GM19035 (cell line): Measurements from ENCODE around the gene CREBL2.
"Not testable (repeated sequence)": the region's sequence is repeated elsewhere in the genome, so short reads cannot be mapped to it uniquely, and the experiment has no call there.

Experiments used
- ATAC-seq: cut with Tn5 transposase; IDR thresholded peaks from one replicate; pipeline ENCODE4 v1.9.1; 2021; ENCODE audit not compliant: unreplicated experiment

The CREBL2 gene

DNA sequence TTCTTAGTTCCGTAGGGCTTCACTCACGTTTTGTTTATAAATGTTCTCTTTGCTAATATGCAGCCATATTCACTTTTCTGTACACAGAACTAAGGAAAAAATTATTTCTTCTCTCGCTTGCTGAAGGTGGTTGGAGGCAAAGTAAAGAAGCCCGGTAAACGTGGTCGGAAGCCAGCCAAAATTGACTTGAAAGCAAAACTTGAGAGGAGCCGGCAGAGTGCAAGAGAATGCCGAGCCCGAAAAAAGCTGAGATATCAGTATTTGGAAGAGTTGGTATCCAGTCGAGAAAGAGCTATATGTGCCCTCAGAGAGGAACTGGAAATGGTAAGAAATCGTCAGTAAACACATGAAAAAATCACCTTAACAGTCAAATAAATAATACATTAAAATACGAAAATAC is 24.0 kb downstream of the CREBL2 start:
- no peak for ATAC-seq

- ATAC-seq: peak; percentile 59
These were observed 25.0 kb downstream of the CREBL2 start for GRCh38 chr12:12636641-12637040.

GRCh38 chr12:12639995-12640394 is 28.3 kb downstream of the CREBL2 start:
- ATAC-seq: not testable (repeated sequence)

DNA sequence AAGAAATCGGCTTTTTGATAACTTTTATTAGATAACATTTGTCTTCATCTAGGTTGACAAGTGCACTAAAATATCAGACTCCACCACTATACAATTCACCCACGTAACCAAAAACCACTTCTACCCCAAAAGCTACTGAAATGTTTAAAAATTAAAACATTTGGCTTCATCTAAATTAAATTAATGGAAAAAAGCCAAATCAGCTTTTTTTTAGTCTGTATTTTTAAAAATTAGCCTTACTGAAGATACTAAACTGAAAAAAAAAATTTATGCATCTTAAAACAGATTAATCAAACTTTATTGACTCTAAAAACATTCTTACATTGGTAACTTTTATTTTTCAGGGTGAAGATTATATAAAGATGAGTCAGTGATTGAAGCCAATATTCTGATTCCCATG is 30.0 kb downstream of the CREBL2 start:
- no peak for ATAC-seq

GRCh38 chr12:12642916-12643315 is 31.2 kb downstream of the CREBL2 start:
- no peak for ATAC-seq

GRCh38 chr12:12645485-12645884 is 33.8 kb downstream of the CREBL2 start:
- ATAC-seq: peak; percentile 63

GRCh38 chr12:12645968-12646367 is 34.3 kb downstream of the CREBL2 start:
- ATAC-seq: peak; percentile 73

GRCh38 chr12:12646483-12647072 is 34.9 kb downstream of the CREBL2 start:
- no peak for ATAC-seq

DNA sequence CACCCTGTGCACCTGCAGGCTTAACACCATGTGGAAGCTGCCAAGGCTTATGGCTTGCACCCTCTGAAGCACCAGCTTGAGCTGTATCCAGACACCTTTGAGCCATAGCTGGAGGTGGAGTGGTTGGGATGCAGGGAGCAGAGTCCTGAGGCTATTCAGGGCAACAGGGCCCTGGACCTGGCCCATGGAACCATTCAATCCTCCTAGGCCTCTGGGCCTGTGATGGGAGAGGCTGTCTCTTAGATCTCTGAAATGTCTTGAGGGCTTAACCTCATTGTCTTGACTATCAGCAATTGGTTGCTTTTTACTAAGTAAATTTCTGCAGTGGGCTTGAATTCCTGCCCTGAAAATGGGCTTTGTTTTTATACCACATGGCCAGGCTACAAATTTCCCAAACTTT is 36.6 kb downstream of the CREBL2 start:
- no peak for ATAC-seq

GRCh38 chr12:12648951-12649650 is 37.4 kb downstream of the CREBL2 start:
- ATAC-seq: no peak

DNA sequence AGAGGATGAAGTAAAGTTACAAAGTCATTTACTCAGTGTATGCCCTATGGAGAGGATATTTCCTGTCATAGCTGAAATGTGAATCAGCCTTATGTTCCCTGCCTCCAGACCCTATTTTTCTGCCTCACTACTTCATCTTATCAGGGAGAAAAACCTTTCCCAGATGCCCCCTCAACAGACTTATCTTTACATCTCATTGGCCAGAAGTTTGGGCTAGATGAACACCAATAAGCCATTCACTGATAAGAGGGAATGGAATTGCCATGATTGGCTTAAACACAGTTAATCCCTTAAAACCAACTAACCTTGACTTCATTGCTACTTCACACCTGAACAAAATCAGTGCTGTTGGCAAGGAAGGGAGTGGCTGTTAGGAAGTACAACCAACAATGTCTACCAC is 40.1 kb downstream of the CREBL2 start:
- no peak for ATAC-seq

GRCh38 chr12:12652704-12653103 is 41.0 kb downstream of the CREBL2 start:
- not testable (repeated sequence) for ATAC-seq

DNA sequence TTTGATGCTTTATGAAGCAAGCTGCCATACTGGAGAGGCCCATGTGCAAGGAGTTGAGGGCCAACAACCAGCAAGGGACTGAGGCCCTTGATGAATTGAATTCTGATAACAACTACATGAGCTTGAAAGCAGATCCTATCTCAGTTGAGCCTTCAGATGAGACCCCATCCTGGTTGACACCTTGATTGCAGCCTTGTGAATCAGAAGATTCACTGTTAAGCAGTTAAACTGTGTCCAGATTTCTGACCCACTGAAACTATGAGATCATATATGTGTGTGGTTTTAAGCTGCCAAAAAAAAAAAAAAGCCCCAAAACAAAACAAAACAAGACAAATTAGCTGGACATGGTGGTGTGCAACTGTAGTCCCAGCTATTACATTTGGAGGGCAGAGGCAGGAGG is 42.2 kb downstream of the CREBL2 start:
- no peak for ATAC-seq

DNA sequence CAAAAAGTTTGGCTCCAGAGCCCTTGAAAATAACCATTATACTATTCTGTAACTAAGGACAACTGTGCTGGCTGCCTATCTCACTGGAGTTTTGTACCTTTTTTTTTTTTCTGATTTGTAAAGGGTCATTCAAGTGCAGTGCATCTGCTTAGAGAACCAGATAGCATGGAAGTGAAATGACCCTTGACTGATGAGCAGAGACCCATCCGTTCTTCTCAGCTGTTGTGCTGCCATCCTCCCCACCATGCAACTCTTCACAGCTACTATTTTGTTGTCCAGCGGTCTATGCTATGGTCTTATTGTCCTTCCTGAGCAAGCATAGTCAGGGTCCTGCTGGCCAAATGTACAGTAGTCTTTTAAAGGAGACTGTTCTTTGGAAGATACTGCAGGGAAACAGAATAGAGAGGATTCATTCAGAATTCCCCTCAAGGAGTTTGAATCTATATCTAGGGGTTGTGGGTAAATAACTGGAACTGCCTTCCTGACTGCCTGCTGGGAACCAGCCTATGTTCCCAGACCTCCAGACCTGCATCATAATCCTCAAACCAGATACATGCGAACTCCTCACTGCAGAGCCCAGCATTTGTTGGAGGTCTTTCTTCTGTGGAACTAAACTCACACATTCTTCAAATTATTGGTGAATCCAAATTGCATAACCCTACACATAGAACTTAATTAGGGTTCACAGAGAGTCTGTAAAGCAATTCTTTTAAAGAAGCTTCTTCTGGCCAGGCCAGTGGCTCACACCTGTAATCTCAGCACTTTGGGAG is 43.2 kb downstream of the CREBL2 start:
- no peak for ATAC-seq

- no peak for ATAC-seq
These were observed 48.5 kb downstream of the CREBL2 start for GRCh38 chr12:12660201-12660600.

GRCh38 chr12:12661086-12661856 is 49.6 kb downstream of the CREBL2 start:
- ATAC-seq: no peak

GRCh38 chr12:12663644-12664294 is 52.1 kb downstream of the CREBL2 start:
- no peak for ATAC-seq

GRCh38 chr12:12665194-12665593 is 53.5 kb downstream of the CREBL2 start:
- no peak for ATAC-seq

- ATAC-seq: no peak
These were observed 56.3 kb downstream of the CREBL2 start for GRCh38 chr12:12668005-12668404.

- ATAC-seq: no peak
These were observed 57.3 kb downstream of the CREBL2 start for GRCh38 chr12:12669020-12669419.
